HS-27A (cell line): ENCODE measurements around the gene LRRK2.
"Not testable (repeated sequence)": the region's sequence is repeated elsewhere in the genome, so short reads cannot be mapped to it uniquely, and the experiment has no call there.

Experiments
- DNase-seq: peaks from one replicate; pipeline ENCODE4 v3.0.0-alpha.2; 2012; ENCODE audit warnings: low read depth, missing footprints

LRRK2 gene

DNA sequence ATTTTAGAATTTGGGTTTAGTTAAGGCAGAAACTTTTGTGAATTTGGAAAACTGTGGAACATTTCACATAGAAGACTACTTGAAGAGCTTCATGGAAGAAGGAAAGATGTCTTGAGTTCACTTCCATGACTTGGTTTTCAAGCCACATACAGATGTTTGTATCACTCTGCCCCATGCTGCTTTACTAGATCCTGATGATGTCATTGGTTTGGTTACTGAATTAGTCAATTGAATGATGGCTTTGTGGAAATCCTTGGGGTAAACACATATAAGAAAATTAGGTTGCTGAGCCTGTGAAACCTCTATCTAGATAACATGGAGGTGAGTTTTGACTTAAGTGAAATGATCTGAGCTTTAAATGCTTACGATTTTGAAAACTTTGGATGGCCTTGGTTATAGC lies 90.6 kb downstream of the LRRK2 start:
- no peak for DNase-seq

DNA sequence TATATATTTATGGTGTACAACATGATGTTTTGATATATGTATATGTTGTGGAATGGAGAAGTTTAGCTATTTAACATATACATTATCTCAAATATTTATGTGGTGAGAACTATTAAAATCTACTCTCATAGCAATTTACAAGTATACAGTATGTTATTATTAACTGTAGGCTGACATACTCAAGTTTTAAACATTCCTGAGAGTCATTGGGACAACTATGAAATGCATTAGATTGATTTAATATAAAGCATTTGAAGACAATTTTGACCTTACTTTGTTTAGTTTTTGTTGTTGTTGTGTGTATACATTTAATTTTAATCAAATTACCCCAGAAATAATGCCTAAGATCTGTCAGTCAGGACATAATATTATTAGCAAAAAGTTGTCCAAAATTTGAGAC lies 99.5 kb downstream of the LRRK2 start:
- DNase-seq = no peak

DNA sequence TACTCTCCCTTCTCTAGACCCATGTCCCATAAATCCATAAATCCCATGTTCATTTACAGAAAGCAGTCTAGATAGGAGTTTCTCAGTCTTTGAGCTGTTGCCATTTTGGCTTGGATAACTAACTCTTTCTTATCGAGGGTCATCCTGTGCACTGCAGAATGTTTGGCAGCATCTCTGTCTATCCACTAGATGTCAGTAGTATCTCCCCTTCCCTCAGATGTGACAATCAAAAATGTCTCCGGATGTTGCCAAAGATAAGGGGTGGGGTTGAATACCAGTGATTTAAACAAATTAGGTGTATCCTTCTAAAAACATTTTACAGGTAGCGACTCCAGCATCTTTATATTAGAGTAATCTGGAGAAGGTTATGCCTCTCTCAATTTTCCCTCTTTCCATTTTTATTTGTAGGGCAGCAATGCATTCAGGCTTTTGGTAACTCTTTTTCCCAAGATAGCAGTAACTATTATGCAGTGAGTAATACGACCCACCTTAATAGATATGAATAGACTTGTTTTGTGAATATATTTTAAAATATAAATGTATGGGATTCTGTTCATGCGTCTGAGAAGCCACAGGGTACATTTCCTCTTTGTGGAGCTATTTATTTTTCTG lies 100.7 kb downstream of the LRRK2 start:
- no peak for DNase-seq

DNA sequence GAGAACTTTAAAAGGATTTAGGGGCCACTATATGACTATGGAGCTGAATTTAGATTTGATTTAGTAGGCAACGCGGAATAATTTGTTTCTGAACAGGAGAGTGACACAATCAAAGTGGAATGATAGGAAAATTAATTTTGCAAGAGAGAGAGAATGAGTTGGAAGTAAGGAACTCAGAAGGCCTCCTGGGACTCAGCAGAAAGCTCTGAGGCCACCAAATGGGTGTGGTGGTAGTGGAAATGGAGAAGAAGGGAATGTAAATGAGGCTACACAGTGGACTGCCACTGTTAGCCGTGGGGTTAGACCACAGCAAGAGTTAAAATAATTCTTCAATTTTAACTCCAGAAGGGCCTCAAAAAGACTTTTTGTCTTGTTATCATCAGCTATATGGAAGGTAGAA lies 102.7 kb downstream of the LRRK2 start:
- no peak for DNase-seq

DNA sequence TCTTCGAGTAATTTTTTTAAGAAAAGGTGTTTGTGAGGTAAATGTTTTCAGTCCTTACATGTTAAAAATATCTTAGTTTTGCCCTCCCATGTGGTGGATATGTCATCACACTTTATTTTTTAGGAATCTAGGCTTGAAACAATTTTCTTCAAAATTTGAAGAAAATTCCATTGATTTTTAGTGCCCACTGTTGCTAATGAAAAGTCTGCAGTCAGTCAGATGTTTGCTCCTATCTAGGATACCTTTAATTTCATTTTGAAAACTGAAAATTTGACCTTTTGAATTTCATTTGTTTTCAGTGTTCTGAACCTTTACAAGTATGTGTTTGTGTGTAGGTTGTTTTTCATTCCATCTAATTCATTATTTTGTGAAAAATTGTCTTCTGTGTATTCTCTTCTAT lies 105.4 kb downstream of the LRRK2 start:
- DNase-seq = no peak

DNA sequence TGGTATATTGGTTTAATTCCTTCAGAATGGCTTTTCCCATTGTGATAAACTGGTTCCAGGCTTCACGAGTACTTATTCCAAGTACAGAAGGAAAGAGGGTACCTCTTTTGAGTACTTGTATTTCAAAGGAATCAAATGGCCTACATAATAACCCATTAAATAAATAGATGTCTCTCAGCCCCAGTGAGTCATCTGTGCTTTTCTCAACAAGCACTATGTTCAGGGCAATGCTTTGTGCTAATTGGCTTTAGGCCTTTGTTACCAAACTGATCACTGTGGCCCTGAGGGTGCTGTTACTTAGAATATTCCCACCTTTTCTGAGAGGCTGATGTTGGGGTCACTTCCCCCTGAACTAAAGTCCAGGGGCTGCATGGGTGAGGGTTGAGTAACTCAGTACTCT lies 107.1 kb downstream of the LRRK2 start:
- no peak for DNase-seq

DNA sequence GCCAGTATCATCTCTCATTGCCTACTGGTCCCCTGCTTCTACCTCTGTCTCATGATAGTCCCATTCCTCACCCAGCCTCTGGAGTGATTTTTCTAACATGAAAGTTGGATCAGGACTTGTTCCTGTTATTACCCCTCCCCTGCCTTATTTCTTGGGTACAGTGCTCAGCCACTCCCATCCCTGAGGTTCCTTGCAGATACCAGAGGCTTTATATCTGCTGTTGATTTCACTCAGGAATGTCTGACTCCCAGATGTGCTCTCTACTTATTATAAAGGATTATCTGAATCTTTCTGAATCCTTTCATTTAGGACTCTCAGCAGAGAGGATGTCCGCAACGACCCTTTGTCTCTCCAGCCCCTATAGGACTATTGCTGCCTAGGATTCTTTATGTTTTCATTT lies 111.2 kb downstream of the LRRK2 start:
- DNase-seq = no peak

DNA sequence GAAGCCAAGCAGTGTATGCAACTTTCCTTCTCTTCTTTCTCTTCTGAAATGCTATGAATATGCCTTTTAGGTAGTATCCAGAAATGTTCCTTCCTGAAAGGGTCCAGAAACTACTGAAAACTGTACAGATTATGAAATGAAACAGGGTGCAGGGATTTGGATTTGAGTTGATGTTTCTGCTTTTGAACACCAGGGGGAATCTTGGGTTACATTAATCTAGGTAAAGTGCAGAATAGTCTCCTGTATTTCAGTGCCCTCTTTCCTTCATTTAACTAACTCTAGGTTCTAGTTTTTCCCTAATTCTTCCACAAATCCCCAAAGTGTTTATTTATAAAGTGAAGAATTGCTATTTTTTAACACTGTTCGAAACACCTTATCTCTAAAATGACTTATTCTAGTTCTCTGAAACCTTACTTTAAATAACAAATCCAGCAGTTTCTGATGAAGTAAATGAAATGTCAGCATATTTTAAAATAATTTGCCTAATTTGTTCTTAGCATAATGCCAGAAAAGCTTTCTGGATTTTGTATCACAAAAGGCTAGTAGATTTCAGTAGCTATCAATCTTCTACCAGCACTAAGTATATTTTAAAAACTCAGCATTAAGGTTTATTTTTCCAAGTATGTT lies 111.9 kb downstream of the LRRK2 start:
- no peak for DNase-seq

DNA sequence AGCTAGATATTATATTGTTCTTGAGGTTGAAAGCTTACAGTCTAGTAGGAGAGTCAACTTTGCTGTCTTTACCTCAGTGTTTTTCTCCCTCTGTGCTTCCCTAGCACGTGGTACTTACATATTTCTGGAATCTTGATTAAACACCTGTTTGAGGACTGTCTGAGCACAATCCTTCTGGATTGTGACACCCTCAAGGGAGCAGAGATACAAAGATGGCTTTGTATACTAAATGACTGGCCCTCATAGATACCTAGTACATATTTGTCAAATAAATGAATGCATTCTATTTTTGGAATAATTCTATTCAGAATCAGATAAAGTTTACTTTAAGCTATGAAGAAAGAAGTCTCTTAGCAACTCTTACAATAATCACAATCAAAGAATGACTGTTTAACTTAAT lies 113.3 kb downstream of the LRRK2 start:
- DNase-seq = no peak

DNA sequence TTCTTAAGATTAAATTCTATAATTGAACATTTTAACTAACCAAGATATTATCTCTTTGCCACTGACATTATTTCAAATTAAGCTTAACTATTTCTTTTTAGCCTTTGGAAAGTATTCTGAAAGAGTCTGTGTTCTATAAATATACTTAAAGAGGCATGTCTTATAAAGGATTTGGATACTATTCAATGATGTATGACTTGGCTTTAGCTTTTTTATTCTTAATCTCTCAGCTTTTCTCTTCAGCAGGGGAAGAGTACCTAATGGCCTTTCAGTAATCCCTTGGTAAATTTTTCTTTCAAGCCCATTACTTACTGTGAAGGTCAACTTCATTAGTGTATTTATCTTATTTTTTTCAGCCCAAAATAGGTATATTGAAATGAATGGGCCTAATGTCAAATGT lies 113.8 kb downstream of the LRRK2 start:
- DNase-seq = no peak

DNA sequence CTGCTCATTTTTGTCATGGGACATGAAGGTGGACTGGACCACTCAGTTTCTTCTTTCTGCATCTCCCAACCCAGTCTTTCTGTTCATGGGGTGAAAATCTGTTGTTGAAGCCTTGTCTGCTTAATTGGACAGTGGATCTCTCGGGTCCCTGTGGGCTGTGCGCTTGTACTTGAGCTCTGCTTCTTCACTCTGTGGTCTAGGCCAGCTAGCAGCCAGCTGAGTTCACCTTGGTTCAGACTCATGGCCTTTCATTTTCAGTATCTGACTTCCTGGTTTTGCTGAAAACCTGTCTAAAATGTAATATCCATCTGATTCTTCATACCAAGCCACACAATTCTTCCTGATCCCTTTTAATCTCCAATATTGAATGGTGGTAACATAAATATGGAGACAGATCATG lies 117.2 kb downstream of the LRRK2 start:
- DNase-seq = no peak

DNA sequence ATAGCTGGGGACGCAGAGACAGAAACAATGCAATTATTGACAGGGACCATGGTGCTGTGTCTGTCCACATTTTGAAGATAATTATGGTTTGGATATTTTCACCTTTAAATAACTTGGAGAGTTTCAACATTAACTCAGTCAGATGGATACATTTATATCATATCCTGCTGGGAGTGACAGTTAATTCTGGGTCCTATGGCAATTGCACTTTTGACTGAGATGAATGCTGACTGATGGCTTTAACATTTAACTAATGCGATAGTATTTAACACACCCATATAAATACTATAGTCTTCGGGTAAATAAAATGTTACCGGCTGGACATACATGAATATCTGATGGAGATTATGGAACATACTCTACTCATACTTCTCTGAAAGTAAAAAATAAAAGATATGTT lies 118.3 kb downstream of the LRRK2 start:
- no peak for DNase-seq

DNA sequence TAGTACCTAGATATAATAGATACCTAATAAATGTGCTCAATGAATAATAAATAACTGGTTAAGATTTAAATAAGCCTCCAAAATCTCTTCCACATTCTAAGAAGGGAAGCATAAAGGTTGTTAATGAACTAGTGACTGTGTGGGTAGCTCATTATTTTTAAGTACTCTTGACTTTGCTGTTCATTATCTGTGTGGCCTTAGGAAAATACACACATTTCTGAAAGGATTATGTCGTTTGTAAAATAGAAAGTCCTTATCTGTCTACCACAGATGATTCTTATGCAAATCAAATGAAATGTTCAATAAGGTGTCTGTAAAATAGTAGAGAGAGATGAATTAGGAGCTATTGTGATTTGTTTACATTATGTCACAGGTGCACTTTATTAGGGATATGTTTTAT lies 119.5 kb downstream of the LRRK2 start:
- DNase-seq = no peak

DNA sequence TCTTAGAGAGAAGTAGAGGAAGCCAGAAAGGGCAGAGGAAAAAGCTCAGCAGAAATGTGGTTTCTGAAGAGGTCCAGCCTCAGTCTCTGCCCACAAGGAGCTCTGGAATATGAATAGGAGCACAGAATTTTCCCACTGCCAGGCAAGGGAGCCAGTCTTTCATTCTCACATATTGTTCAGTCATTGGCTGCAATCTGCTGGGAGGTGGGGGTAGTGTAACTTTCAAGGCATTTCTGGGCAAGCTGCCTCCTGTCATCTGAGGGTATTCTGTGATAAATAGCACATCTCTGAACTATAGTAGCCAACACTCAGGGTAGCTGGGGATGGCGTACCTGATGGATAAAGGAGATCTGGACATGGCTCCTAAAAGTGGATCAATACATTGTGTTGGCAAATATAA lies 127.2 kb downstream of the LRRK2 start:
- no peak for DNase-seq

DNA sequence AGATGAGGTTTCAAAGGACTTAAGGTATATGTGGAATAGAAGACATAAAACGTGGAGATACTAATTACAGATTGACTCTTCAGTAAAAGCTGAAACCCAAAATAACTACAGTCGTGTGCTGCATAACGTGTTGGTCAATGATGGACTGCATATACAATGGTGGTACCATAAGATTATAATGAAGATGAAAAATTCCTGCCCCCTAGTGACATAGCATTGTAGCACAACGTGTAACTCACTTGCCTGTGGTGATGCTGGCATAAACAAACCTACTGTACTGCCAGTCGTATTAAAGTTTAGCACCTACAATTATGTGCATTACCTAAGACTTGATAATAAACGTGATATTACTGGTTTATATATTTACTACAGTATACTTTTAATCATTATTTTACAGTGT lies 150.3 kb downstream of the LRRK2 start:
- DNase-seq = no peak

DNA sequence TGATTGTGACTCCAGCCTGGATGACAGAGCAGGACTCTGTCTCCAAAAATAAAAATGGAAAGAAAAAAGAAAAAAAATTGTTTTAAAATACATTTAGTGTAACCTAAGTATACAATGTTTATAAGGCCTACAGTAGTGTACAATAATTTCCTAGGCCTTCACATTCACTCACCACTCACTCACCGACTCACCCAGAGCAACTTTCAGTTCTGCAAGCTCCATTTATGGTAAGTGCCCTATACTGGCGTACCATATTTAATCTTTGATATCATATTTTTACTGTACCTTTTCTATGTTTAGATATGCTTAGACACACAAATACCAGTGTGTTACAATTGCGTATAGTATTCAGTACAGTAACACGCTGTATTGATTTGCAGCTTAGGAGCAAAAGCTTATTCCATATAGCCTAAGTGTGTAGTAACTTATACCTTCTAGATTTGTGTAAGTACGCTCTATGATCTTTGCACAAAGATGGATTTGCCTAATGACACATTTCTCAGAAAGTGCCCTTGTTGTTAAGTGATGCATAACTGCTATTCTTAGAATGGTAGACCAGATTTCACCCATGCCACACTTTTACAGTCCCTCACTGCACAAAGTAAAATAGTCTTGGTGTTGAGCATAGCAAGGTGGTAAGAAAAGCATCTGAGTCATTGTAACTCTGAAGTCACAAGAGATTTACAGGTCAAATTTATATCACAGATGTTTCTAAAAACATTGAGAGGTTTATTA lies 151.9 kb downstream of the LRRK2 start:
- no peak for DNase-seq

DNA sequence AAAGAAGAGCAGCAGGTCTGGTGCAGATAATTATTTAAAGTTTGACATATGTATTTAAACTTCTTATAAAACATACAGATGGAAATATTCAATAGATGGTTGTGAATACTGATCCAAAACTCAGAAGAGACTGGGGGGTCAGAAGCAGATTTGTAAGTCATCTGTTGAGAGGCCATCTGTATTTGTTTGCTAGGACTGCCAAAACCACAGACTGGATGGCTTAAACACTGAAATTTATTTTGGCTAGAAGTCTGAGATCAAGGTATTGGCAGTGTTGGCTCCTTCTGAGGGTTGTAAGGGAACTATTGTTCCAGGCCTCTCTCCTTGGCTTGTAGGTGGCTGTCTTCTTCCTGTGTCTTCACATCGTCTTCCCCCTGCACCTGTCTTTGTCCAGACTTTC lies 153.9 kb downstream of the LRRK2 start:
- no peak for DNase-seq

DNA sequence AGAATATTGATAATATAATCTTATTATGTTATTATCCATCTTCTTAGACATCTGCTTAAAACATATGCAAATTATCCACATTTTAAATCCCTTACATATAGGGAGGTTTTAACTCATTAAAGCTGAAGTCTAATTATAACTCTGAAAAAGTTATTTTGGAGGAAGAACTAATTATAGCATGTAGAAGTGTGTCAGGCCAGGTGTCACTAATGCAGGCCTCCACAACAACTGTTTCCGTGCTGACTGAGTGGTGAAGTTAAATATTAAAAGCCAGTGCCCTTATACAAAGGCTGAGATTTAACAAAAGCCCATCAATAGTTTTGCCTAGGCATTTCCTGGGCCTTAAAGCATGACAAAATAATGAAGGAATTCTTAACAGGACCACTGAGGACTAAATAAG lies 157.4 kb downstream of the LRRK2 start:
- no peak for DNase-seq

DNA sequence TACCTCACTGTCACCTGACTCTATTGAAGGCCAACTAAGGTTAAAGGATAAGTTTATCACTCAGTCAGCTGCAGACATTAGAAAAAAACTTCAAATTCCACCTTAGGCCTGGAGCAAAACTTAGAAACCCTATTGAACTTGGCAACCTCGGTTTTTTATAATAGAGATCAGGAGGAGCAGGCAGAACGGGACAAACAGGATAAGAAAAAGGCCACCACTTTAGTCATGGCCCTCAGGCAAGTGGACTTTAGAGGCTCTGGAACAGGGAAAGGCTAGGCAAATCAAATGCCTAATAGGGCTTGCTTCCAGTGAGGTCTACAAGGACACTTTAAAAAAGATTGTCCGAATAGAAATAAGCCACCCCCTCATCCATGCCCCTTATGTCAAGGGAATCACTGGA lies 162.5 kb downstream of the LRRK2 start:
- not testable (repeated sequence) for DNase-seq

DNA sequence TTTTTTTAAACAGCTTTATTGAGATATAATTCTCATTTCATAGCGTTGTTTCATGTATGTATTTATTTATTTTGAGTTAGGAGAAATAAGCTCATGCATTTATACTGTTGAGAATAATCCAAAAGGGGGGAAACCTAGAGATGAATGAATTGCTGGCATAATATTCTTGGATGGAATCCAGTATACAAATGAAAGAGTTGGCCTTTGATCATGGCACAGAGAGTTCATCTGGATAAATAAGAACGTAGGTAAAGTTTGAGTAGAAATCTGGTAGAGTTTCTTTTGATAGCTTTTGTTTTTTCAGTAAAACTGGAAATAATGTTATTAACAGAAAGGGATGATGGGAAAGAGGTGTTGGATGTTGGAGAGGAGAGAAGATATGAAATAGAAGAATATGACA lies 166.2 kb downstream of the LRRK2 start:
- DNase-seq = no peak

DNA sequence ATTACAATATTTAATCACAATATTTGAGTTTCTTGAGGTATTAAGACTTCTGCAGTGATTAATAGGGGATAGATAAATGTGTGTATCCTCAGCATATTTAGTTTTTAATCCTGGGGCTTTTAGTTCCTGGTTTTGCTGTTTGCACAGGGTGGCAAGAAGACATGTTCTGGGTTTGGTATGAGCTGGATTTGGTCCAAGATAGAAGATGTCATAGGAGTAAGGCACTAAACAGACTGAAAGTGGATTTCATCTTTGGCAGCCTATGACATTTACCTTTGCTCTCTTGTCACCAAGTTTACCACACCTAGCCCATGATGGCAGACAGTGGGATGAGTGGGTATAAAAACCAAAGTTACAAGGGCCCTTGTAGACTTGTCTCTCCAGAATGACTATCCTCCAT lies 168.2 kb downstream of the LRRK2 start:
- DNase-seq = no peak

DNA sequence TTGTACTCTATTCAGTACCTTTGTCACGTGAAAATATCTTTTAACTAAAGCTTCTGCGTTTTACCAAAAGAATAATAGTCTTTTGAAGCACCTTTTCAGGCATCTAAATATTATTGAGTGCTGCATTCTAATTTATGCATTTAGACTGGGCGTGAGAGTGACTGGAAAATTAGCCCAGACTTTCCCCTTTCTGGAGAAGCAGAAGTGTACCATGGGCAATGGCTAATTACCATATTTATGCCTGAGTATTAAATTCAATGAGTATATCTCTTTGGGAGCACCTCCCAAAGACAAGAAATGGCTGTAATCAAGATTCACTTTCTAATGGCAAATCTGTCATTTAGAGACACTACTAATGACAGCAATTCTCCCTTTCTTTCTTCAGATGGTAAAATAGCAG lies 174.9 kb downstream of the LRRK2 start:
- no peak for DNase-seq

DNA sequence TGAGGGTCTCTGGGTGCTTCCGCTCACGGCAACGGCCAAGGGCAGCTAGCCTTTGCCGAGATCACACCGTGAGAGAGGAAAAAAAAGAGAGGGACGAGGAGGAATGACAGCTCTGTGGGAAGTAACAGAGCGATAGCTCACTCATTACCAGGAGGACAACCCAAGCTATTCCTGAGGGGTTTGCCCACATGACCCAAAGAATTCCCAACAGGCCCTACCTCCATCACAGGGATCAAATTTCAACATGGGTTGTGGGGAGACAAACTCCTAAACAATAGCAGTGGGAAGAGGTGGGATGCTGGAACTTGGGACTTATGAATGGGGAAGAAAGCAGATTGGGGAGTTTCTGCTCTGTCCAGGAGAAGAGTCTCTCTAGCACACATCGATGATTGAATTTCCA lies 180.6 kb downstream of the LRRK2 start:
- no peak for DNase-seq
